HG03196 (cell line): ENCODE measurements around the gene PPP1R11.
"Not testable (repeated sequence)": the region's sequence is repeated elsewhere in the genome, so short reads cannot be mapped to it uniquely, and the experiment has no call there.

ENCODE experiments used
- ATAC-seq: cut with Tn5 transposase; IDR thresholded peaks from one replicate; pipeline ENCODE4 v1.9.1; 2021; ENCODE audit not compliant: unreplicated experiment

PPP1R11 gene

GRCh38 chr6:30093951-30094661 lies 27.1 kb downstream of the PPP1R11 start:
- no peak for ATAC-seq

DNA sequence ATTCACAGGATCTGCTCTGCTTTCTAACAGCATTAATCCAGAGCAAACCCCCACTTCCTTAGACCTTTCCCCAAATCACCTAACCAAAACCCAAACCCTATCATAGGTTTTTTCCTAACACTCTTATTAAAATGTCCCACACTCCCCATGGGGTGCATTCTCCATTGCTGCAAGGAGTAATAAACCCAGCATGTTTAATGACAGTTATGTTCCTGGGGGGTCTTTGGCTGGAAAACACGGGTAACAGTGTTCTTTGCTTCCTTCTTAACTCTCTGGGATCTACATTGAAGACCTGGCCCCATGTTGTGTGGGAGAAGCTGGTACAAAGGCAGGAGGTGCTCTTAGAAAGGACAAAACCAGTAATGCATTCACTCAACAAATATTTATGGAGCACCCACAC lies 29.8 kb downstream of the PPP1R11 start:
- no peak for ATAC-seq

GRCh38 chr6:30097902-30098768 lies 31.1 kb downstream of the PPP1R11 start:
- no peak for ATAC-seq

- ATAC-seq: no peak
Measured at GRCh38 chr6:30100154-30100553, 33.2 kb downstream of the PPP1R11 start.

DNA sequence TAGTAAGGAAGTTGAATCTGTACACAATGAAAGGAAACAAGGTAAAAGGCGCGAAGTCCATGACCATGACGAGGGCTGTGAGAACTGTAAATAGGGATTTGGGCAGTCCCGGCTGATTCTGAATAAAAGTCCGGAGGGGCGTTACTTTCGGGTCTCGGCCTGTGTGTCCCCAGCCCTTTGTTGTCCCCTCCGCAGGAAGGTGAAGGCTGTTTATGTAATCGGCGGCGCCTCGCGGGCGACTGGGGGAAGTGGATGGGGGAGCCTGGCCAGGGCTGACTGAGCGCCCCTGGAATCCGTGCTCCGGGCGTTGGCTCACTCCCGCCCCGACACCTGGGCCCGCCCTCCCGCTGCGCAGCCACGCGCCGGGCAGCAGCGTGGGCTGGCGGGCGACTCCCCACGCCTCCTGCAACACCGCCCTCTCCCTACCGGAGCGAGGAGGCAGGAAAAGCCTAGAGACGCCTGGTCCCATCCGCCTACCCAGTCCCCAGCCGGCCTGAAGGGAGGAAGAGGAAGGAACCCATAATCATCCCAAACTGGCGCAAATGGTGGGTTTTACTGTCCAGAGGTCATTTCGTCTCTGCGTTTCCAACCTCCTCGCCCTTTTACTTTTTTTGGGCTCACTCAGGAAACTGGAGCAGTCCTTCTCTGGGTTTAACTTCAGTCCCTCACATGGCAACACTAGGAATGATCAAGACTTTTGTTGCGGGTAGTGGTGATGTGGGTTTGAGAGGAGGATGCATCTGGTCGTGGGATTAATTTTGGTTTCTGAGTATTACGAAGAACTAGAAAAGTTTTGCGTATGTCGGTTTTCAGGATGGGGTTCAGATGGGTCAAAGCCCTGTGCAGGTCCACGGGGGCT lies 33.8 kb downstream of the PPP1R11 start:
- no peak for ATAC-seq

DNA sequence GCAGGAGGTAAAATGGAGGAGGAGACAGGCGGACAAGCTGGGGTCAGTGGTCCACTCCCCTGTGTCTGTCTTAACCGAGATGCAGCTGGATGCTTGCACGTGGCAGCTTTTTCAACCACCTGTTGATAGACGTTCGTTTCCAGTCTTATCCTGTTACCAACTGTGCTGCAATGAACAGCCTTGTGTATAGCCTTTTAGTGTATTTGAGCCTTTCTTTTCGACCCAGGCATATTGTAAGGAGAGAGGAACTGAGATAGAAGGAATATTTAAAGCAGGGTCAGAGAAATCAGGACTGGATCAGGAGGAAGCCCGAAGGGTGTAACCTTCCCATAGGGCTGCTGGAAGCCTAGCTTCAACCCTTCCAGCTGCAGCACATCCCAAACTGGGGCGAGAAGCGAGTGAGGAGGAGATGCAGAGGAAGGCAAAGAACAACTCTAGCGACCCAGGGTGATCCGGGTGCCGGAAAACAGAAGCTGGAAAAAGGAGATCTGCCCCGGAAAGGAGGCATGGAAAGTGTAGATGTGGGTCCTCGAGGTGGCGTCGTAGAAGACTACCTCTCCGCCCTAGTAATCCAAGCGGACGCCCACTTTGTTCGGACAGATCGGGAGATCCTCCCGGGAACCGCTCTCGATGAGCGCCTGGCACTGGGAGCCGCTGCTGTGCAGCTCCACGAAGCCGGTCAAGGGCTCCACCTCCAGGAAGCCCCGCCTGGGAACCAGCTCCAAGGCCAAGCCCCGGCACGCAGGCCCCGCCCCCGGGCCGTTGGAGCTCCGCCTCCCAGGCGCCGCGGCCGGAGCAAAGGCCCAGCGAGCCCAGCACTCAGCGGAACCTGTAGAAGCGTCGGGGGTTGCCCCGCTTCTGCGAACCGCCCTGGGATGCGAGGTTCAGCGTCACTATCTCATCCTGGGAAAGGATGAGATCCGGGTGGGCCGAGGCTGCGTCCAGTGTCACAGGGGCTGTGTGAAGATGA lies 34.7 kb downstream of the PPP1R11 start:
- peak; percentile 58 for ATAC-seq

- no peak for ATAC-seq
Measured at GRCh38 chr6:30102414-30102969, 35.5 kb downstream of the PPP1R11 start.

GRCh38 chr6:30102970-30103871 lies 36.2 kb downstream of the PPP1R11 start:
- no peak for ATAC-seq

GRCh38 chr6:30103872-30104179 lies 36.8 kb downstream of the PPP1R11 start:
- ATAC-seq: no peak

DNA sequence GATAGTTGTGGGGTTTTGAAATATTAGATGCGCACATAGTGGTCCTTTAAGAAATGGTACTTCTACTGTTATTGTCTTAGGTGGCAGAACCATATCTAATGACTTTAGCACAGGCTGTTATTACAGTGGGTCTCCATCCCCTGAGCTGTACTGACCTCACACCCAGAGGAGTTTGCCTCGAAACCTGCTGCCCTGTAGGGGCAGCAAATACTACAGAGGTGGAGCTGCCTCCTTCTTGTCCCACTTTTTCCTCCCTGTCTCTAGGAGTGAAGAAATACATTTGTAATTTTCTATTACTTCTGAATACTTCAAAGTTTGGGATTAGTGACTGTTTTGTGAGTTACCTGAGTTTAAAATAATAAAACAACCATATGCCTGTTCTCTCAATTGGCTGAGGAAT lies 37.7 kb downstream of the PPP1R11 start:
- no peak for ATAC-seq

- ATAC-seq: no peak
Measured at GRCh38 chr6:30111266-30111856, 44.4 kb downstream of the PPP1R11 start.

DNA sequence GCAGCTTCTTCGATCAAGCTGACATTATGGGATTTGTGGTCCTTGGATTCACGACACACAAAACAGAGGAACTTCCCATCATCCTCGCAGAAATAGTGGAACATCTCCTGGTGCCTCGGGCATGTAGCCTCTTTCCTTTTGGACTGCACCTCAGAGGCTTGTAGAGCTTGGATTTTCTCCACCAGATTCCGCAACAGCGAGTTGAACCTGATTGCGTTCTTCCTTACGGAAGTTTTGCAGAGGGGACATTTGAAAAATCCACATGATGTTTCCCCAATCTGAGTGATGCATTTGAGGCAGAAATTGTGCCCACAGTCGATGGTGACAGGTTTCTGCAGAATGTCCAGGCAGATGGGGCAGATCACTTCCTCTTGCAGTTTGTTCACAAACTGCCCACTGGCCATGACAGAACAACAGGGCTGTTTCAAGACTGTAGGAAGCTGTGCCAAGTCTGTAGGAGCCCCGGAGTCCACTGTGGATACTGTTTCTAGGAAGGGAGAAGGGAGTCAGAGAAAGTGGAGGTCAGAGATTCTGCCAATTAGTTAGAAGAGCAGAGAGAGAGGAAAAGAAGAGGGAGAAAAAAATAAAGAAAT lies 45.5 kb downstream of the PPP1R11 start:
- ATAC-seq: no peak

GRCh38 chr6:30113003-30113759 lies 46.2 kb downstream of the PPP1R11 start, which contains the start of gene TRIM31:
Gene TRIM31, minus strand, starts transcription at chr6:30113090. Its CDS starts 285 bp downstream, at chr6:30112805.
- ATAC-seq: no peak

GRCh38 chr6:30113841-30114240 lies 46.8 kb downstream of the PPP1R11 start:
- no peak for ATAC-seq

- no peak for ATAC-seq
Measured at GRCh38 chr6:30116724-30117123, 49.7 kb downstream of the PPP1R11 start.

- not testable (repeated sequence) for ATAC-seq
Measured at GRCh38 chr6:30118691-30119090, 51.7 kb downstream of the PPP1R11 start.
